ENCODE measurements around the gene CCNG1. TPM values are rescaled to one million over a fixed set of nuclear protein-coding genes. Genes with fewer than 3 reads are reported as not detected.

Gene CCNG1
- total and polyA plus RNA-seq, 9 of the 15 experiments (the other 6 are each of a cell fraction or from before 2014, with no cell fraction given), result 121 to 293 (median 245) TPM

DNA sequence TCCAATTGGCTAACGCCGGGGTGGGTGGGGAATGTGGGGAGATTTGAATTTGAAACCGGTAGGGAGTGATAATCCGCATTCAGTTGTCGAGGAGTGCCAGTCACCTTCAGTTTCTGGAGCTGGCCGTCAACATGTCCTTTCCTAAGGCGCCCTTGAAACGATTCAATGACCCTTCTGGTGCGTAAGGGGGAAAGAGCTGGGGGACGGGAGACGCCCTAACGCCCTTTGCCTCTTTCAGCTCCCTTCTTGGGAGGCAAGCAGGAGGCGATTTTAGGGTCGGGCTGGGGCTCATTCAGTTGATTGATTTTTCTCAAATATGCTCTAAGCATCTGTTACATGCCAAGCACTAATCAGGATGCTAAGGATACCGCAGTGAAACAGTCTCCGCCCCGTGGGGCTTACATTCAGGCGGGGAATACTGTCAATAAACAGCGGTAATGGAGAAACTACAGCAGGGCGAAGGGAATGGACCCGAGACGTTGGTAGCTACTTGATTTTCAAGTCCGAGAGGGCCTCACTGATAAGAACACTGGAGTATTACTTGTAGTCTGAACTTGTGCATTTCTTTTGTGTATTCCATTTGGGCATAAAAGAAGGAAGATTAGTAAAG lies 23.3 kb downstream of the CCNG1 start, which contains the start of gene HMMR (continued):
- no peak for TF ChIP-seq GATAD2B (IDR thresholded peaks at IDR 0.05; ENCODE audit: borderline replicate concordance)
- peak; percentile 97 for TF ChIP-seq ZSCAN29 (IDR thresholded peaks at IDR 0.05)
- peak; percentile 93 for TF ChIP-seq POLR2H (tag; IDR thresholded peaks at IDR 0.05; ENCODE audit: low read depth)
- TF ChIP-seq AFF1 (IDR thresholded peaks at IDR 0.05; ENCODE audit: low read depth in 1 of 2, partially characterized antibody in 2 of 2), result peak; percentile 22 to 44
- no peak for TF ChIP-seq ZNF24 (IDR thresholded peaks at IDR 0.05)
- no peak for TF ChIP-seq TRIM24 (IDR thresholded peaks at IDR 0.05)
- TF ChIP-seq NFIC (IDR thresholded peaks at IDR 0.05), result peak; percentile 29; the same call in 1 of the 2 replicates

- ChIA-PET CTCF (ENCODE audit: low intra/inter-chr PET ratio) (no interaction called here), POLR2A (interaction anchor here (0.6 to 6.9 kb wide), 4 partner anchors 9 to 67 kb away, joined by 3 to 126 read pairs (median 16); partner anchors contain the start of gene CCNG1)
- no TSS peak for BruUV-seq (replicated peaks)
- FAIRE-seq (no peak), DNase-seq (ENCODE audit: extremely low read depth in 1 of 4, low spot score in 3 of 4) (no peak), ATAC-seq (no peak)
- H3K4me3 ChIP-seq, result peak overlapping the region; percentile 70; the same call in 1 of the 2 replicates
- intact Hi-C loops (cut with micrococcal nuclease) (no loop called here), in situ Hi-C loops (cut with MboI) (no loop called here)
- peak overlapping the region; percentile 89 for H3K4me2 ChIP-seq (ENCODE audit: insufficient read depth, low read length)
- H3K27ac ChIP-seq (ENCODE audit: extremely low read depth, low read depth, low read length), result peak overlapping the region; percentile 95
- TF ChIP-seq FOXK2 (conservative IDR thresholded peaks at IDR 0.05 in 1 of 2, IDR thresholded peaks at IDR 0.05 in 1 of 2; ENCODE audit: low read depth in 2 of 2), result no peak
- TF ChIP-seq KAT8 (IDR thresholded peaks at IDR 0.05; ENCODE audit: low read depth), result peak; percentile 7; the same call in 1 of the 2 replicates
- H3K9me3 ChIP-seq (replicated peaks; ENCODE audit: control insufficient read depth, insufficient read depth, low read depth, low read length), result no peaks in the 10 kb centered on the region
- peaks cover 66% of the 10 kb centered on the region for H3K79me2 ChIP-seq (ENCODE audit: control insufficient read depth, insufficient read depth, low read length)
- H2AFZ ChIP-seq (ENCODE audit: low read depth, low read length), result peak overlapping the region; percentile 49; the same call in 1 of the 2 replicates
- H3K4me1 ChIP-seq (replicated peaks in 1 of 2; ENCODE audit: control insufficient read depth in 2 of 2, insufficient read depth in 2 of 2, low read length in 2 of 2), result peaks cover 8 to 9% of the 10 kb centered on the region in 2 experiments; a peak in 4 of 5 replicates
- no peaks in the 10 kb centered on the region for H3K27me3 ChIP-seq (ENCODE audit: control insufficient read depth in 2 of 2, insufficient read depth in 2 of 2, low read length in 2 of 2)
- peaks cover 43% of the 10 kb centered on the region for H3K36me3 ChIP-seq (ENCODE audit: control insufficient read depth, insufficient read depth, low read length)
- H3K9me1 ChIP-seq (ENCODE audit: control insufficient read depth, insufficient read depth, low read length), result no peaks in the 10 kb centered on the region
- no peaks in the 10 kb centered on the region for H4K20me1 ChIP-seq (replicated peaks; ENCODE audit: control insufficient read depth, insufficient read depth, low read length)
- peak overlapping the region in 1 of 2 experiments; percentile 97; a peak in 2 of 4 replicates for H3K9ac ChIP-seq (ENCODE audit: insufficient read depth in 1 of 2, low read depth in 2 of 2, low read length in 2 of 2)
These were observed 25.7 kb downstream of the CCNG1 start for GRCh38 chr5:163463063-163463435.
